Ascending aorta (tissue), 2 donors: ENCODE results near the gene TMEM243. TPM values are rescaled to one million over a fixed set of nuclear protein-coding genes. Genes with fewer than 3 reads are reported as not detected.

Source experiments
- DNase-seq, 2 donors: peaks; one replicate each; pipeline ENCODE4 v3.0.0-alpha.2; 2019; ENCODE audit warnings: low spot score in 2 of 2
- H3K27ac ChIP-seq, 2 donors: fragments of 200-600 bp; sonication (generic); one replicate each; pipeline ENCODE4 v1.5.1; 2016 to 2017; ENCODE audit warnings: mild to moderate bottlenecking in 1 of 2
- H3K27me3 ChIP-seq: fragments of 200-600 bp; sonication (generic); one replicate; pipeline ENCODE4 v1.5.1; 2017
- H3K36me3 ChIP-seq, 2 donors: fragments of 200-600 bp; sonication (generic); one replicate each; pipeline ENCODE4 v1.5.1; 2016
- H3K4me1 ChIP-seq, 2 donors: fragments of 200-600 bp; sonication (generic); one replicate each; pipeline ENCODE4 v1.5.1; 2016 to 2017; ENCODE audit warnings: mild to moderate bottlenecking in 1 of 2
- H3K4me3 ChIP-seq, 2 donors: fragments of 200-600 bp; sonication (generic); one replicate each; pipeline ENCODE4 v1.5.1; 2016 to 2017; ENCODE audit warnings: mild to moderate bottlenecking in 1 of 2
- H3K9me3 ChIP-seq, 2 donors: fragments of 200-600 bp; sonication (generic); one replicate each; pipeline ENCODE4 v1.5.1; 2016
- CTCF ChIP-seq, 3 experiments: fragments of 200-600 bp in 2 of 3; fragments of 450-650 bp in 1 of 3; sonication (generic) in 2 of 3; IDR thresholded peaks; one replicate each; pipeline ENCODE4 v1.5.1; 2016 to 2019; ENCODE audit warnings: antibody characterized with exemption in 3 of 3, mild to moderate bottlenecking in 1 of 3, moderate library complexity in 1 of 3
- intact Hi-C: fragments of 100-400 bp; cut with DNase I; formaldehyde crosslinking; loops from one replicate; pipeline ENCODE4 v1.15.1; 2023
- total RNA-seq: library from RNA; depleted of rRNA; stranded (reverse); fragments of >200 nt; gene quantifications from one replicate; pipeline ENCODE4 v1.1.0, GENCODE V29; 2016

TMEM243 gene
- total RNA-seq, 1 donor from 2014 or later: 27.5 TPM

DNA sequence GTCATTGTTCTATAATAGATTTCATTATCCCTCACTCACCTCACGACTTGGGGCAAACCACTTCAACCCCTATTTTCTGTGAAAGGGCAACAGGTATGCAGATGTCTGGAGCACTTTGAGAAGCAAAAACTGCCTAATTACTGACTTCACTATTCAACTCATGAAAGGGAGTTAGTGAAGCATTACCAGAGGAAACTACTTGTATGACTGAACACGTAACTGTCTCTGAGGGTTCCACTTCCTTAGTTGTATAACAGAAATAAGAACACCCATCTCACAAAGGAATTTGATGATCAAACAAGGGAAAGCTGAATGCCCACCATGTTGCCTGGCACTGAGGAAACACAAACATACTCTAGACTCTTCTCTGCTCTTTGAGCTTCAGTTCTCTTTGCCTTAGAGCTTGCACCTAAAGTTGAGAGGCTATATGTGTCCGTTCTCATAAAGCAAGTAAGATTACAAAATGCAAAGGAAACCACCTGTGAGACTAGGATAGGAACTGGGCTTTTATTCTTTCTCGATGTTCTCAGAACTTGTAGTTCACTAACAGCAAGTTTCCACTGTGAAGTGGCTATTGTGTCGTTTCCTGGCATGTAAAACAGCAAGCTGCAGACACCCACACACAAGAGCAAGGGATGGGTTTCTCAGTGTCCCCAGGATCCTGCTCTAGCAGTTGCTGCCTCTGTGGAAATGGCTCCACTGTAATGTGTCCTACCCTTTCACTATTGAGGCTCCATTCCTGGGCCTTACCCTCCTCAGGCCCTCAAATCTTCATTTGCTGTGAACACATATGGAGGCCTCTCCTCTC, 2.6 kb downstream of the TMEM243 start:
- Histone ChIP-seq H3K4me1 (peaks cover 2 to 14% of the 10 kb centered on the region in 2 donors), H3K4me3 (no peak overlapping the region), H3K36me3 (no peaks in the 10 kb centered on the region), H3K27ac (peak overlapping the region in 1 of 2 donors; percentile 15), H3K27me3 (no peaks in the 10 kb centered on the region), H3K9me3 (no peaks in the 10 kb centered on the region)
- TF ChIP-seq CTCF (IDR thresholded peaks at IDR 0.05): no peak
- no peak for DNase-seq
- intact Hi-C loops: loop anchor here (10.0 kb wide), 1 partner anchor 998 kb away; no protein-coding TSS in a partner anchor

- intact Hi-C loops: loop anchor here (10.0 kb wide), 1 partner anchor 1000 kb away; no protein-coding TSS in a partner anchor
These were observed 4.5 kb downstream of the TMEM243 start for GRCh38 chr7:87215046-87215445.

DNA sequence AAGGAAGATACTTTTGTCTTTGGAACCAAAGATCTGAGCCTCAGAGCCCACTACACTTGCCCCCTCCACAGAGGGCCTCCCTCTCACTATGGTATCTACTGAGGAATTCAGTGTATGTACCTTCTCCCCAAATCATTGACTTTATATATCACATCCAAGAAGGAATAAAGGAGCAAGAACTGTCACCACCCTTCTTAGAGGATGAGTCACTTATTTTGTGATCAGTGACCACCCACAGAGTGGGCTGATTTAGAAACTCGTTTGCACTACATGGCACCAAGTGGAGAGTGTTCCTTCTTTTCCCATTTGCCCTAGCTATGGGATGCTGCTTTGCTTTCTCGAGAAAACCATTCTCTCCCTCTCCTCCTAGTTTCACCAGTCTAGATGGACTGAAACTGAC, 5.7 kb downstream of the TMEM243 start:
- intact Hi-C loops: loop anchor here (10.0 kb wide), 1 partner anchor 1001 kb away; no protein-coding TSS in a partner anchor
- no peak overlapping the region for H3K27ac ChIP-seq
- DNase-seq: no peak
- H3K4me3 ChIP-seq: no peak overlapping the region
- peaks cover 2 to 11% of the 10 kb centered on the region in 2 donors for H3K4me1 ChIP-seq
- TF ChIP-seq CTCF (IDR thresholded peaks at IDR 0.05): no peak
- no peaks in the 10 kb centered on the region for H3K9me3 ChIP-seq
- H3K27me3 ChIP-seq: no peaks in the 10 kb centered on the region
- H3K36me3 ChIP-seq: no peaks in the 10 kb centered on the region

More at GRCh38 chr7:87215046-87215445, 4.5 kb downstream of the TMEM243 start:
- Histone ChIP-seq H3K27me3 (no peaks in the 10 kb centered on the region), H3K9me3 (no peaks in the 10 kb centered on the region), H3K27ac (no peak overlapping the region), H3K36me3 (no peaks in the 10 kb centered on the region), H3K4me3 (no peak overlapping the region), H3K4me1 (peaks cover 2 to 11% of the 10 kb centered on the region in 2 donors)
- DNase-seq: no peak
- no peak for TF ChIP-seq CTCF (IDR thresholded peaks at IDR 0.05)

GRCh38 chr7:87213252-87213651, 6.3 kb downstream of the TMEM243 start:
- Histone ChIP-seq H3K27ac (no peak overlapping the region), H3K36me3 (no peaks in the 10 kb centered on the region), H3K9me3 (no peaks in the 10 kb centered on the region), H3K4me3 (no peak overlapping the region), H3K4me1 (peaks cover 0 to 11% of the 10 kb centered on the region in 2 donors), H3K27me3 (no peaks in the 10 kb centered on the region)
- no peak for DNase-seq
- TF ChIP-seq CTCF (IDR thresholded peaks at IDR 0.05): no peak
- intact Hi-C loops: loop anchor here (10.0 kb wide), 1 partner anchor 1002 kb away; no protein-coding TSS in a partner anchor

GRCh38 chr7:87212498-87212897, 7.0 kb downstream of the TMEM243 start:
- Histone ChIP-seq H3K27ac (no peak overlapping the region), H3K36me3 (no peaks in the 10 kb centered on the region), H3K4me3 (no peak overlapping the region), H3K9me3 (no peaks in the 10 kb centered on the region), H3K4me1 (peaks cover 0 to 6% of the 10 kb centered on the region in 2 donors), H3K27me3 (no peaks in the 10 kb centered on the region)
- DNase-seq: no peak
- no peak for TF ChIP-seq CTCF (IDR thresholded peaks at IDR 0.05)
- intact Hi-C loops: loop anchor here (10.0 kb wide), 1 partner anchor 1002 kb away; no protein-coding TSS in a partner anchor
